ENCODE measurements around the gene POLA1.
A peak's percentile ranks its signal among the peaks of the same experiment; 100 is the strongest.

Gene POLA1

DNA sequence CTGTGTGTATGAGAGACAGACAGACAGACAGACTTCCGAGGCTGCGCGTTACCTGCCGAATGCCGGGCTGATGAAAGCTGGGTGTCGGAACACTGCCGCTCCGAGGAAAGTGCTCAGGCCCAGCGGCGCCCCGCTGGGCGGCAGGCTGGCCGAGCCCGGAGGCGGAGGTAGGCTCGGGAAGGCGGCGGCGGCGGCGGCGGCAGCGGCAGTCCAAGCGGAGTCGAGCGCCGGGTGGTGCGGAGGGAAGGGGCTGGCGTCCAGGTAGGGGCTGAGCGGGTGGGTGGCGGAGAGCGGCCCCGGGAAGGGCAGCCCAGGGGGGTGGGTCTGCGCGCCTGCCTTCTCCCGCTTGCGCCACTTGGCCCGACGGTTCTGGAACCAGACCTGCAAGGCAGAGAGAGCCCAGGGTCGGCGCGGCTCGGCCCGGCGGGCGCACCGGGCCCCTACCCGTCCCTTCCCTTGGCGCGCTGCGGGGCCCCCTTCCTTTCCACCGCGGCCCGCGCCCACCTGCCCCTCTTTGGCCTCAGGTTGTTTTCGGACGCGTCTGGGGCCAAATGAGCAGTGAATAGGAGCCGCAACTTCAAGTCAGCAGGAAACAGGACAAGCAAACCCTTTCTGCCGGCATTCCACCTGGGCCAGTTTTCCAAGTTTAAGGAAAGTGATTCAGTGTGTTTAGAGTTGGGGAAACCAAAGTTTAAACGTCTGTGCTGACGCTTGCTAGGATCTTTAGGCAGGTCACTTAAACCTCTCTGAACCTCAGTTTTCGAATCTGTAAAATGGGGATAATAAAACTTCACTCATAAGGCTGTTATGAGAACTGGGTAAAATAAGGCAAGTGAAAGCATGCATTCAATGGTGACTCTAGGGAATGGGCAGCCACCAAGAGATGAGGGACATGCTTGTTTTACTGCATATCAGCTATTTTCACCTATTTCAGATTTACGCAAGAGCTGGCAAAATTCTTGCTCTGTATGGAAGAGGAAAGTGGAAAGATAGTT lies 313.6 kb downstream of the POLA1 start:
- DNase-seq (ENCODE audit: low spot score): no peak

DNA sequence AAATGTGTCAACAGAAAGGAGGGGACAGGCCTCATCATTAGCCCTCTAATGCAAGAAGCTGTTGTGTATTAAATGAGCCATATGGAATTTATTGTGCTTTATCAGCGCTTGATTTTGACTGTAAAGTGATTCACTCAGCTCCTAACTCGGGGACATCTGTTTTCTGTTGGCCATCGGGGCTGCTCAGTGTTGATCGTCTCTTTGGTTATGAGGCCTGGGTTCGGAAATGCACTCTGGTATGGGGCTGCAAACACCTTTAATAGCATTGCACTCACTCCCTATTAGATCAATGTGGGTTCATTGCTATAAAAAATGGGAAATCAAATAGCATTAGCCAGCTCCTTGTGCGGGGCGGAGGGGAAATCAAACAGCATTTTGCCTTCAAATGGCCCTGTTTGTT lies 315.7 kb downstream of the POLA1 start:
- no peak for DNase-seq (ENCODE audit: low spot score)

DNA sequence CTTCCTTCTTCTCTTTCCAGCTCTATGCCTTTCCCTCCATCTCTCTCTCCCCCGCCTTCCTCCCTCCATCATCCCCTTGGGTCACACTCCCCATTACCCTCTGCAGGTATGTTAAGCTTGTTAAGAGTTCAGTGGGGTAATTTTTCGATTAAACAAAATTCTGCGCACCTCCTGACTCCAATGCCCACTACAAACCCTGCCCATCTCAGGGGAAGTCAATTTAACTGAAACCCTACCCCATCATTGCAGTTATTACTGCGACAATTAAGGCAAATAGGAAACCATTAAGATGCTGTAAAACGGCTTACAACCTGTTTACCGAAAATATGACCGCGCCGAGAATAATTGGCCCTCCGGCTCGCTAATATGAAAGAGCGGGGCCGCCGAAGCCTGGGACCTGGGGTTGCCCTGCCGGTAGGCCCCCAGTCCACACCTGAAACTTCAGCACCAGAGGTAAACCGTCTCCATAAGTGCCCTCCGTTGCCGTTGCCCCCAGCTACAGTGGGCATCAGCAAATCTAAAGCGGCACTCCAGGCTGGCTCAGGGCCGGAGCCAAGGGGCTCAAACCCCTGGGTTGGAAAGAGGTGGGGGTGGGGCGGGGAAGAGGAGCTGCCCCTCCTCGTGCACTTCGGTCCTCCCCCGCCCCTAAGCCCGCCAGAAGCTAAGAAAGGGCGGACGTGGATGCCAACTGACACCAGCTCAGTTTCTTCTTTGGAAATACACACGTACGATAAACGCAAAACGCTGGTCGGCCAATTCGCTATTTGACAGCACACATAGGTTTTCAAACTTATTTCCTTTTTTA lies 317.3 kb downstream of the POLA1 start:
- no peak for DNase-seq (ENCODE audit: low spot score)

DNA sequence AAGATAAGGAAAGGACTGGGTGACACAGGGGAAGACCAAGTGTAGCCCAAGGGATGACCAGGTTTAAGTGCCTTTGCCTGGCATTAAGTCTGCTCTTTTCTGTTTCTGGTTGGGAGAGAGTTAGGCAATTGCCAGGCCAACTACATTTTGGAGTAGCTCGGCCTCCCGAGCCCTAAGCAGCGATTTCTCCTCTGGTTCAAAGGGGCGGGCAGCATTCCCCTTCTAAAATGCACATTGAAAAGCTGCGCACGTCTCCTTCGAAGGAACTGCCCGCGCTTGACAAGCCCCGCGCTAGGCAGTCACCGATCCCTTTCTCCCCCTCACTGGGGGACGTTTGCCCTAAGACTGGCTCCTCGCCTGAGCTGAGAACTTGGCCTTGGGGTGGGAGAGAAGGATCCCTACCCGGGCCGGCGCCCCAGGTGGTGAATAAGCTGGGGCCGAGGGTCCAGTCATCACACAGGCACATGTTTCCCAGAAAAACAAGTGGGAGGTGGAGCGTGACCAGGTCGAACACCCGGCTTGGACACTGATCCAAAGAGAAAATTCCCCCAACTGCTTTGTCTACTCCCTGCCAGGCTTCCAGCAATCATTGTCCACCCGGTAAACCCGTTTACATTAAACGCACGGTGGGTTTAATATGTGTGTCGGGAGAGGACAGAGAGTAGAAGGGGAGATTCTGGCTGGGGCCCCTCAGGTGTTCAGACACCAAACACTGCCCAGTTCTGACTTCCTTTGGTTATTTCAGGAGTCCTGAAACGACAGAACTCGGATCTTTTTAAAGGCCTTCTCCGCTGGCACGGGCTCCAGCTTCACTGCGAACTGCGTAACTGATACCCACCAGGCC lies 318.1 kb downstream of the POLA1 start:
- DNase-seq (ENCODE audit: low spot score): no peak

DNA sequence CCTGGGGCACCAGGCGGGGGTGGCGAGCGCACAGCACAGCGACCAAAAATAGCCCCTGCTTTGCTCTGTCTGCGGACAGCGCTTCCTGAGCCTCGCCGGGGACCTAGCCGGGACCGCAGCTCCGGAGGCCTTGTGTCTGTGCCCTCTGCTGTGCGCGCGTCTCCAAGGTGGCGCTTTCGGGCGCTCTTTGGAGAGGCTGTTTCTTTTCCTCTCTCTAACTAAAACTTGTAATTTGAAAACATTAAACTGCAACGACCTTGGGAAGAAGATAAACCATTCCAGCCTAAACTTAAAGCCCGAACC lies 318.7 kb downstream of the POLA1 start:
- DNase-seq (ENCODE audit: low spot score): no peak

DNA sequence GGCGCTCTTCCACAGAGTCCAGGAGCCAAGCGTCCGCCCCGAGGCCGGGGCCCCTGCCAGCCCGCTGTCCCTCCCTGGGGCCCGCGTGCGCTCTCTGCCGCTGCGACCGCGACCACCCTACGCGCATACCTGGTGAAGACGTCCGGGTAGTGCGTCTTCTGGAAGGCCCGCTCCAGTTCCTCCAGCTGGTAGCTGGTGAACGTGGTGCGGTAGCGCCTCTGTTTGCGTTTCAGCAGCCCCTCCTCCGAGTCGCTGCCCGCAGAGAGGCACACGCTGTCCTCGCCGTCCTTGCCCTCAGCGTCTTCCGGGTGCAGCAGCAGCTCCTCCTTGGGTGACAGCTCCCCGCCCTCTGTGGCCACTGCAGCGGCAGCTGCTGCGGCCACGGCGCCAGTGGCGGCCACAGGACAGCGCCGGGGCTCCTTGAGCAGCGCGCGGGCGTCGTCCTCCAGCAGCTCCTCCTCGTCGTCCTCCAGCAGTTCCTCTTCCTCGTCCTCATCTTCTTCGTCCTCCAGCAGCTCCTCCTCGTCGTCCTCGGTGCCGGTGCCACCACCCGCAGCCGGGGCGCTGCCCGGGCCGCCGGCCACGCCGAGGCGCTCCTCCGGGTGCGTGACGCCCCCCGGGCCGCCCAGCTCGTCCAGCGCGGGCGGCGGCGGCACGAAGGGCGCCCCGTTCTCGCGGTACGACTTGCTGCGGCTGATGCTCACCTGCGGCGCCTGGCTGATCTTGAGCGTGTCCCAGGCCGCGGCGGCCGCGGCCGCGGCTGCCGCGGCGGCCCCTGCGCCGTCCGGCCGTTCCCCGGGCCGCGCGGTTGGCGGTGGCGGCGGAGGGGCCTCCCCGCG lies 319.3 kb downstream of the POLA1 start:
- no peak for DNase-seq (ENCODE audit: low spot score)

DNA sequence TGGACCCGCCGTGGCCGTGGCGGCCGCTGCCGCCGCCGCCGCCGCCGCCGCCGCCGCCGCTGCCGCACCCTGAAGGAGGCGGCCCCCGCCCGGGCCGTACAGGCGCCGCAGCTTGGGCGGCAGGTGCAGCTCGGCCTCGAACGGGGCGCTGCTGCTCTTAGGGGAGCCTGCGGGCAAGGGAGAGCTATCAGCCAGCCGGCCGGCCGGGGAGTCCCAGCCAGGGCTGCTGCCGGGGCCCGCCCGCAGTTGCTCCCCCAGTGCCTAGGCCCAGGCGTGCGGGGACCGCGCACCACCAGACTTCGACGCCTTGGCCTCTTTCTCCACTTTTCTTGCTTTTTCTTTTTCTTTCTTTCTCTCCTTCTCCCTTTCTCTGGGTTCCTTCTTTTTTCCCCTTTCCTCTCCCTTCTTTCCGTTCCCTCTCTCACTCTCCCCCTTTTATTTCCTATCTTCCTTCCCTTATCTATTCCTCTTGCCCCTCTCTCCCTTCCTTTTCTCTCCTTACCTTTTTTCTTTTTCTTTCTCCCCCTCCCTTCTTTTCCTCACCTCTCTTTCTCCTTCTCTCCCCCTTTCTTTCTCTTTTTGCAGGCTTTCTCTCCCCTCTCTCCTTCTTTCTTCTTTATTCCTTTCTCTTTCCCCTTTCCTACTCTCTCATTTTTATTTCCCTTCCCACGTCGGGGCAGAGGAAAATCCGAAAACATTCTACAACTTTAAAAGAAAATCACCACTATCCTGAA lies 320.1 kb downstream of the POLA1 start:
- no peak for DNase-seq (ENCODE audit: low spot score)

DNA sequence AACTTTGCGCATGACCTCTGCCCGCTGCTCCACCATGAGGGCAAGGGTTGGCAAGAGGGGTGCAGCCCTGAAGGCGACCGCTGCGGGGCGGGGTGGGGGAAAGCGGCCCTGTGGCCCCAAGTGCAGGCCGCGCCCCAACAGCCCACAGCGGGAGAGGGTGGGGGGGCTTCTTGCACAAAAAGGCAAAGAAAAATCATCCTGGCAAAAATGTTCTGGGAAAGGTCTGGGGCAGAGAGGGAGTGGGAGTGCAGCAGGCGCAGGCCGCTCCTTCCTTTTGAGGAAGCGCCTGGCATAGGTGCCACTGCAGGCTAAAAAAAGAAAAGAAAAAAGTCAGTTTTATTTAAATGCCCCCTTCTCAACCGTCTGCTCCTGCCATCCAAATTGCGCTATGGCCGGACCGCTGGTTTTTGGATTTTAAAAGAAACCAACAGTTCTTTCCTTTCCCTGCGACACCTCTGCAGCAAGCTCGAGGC lies 320.7 kb downstream of the POLA1 start:
- DNase-seq (ENCODE audit: low spot score): no peak

DNA sequence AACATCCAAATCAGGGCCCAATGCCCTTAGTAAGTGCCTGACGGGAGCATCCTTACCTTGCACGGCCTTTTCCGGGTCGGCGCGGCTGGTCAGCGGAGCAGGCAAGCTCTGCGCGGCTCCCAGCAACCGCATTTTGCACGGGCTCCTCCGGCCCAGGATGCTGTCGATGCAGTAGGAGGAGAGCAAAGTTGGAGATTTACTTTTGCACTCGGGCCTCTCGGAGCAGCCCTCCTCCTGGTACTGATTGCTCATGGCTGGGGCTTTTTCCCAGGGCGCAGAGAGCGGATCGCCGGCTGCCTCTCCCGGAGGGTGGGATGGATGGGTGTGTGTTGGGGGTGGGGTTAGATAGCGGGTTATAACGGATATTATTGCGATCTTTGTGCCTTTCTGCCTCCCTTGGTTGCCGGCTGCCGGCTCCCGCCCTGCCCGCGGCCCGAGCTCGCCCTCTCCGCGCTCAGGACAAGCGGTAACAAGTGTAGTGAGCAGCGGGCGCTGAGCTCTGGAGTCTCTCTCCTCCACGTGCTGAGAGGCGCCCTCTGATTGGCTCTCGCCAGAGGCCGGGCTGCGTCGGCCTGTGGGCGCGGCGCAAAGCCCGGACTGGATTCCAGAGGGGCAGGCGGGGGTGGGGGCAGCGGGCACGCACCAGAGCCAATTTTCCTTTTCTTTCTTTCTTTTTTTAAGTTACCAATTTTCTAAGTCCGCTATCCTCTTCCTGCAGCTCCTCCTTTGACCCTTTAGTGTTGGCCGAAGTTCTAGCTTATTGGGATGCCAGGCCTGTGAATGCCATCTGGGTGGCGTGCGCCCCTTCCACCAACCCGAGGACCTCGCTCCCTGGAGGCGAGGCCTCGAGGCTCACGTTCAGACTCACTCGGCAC lies 322.0 kb downstream of the POLA1 start, which contains the start of gene ARX:
Gene ARX (minus strand): TSS at position 480 of the 875 bp plus-strand sequence. CDS start 228 bp downstream, at position 252.
- no peak for DNase-seq (ENCODE audit: low spot score)

DNA sequence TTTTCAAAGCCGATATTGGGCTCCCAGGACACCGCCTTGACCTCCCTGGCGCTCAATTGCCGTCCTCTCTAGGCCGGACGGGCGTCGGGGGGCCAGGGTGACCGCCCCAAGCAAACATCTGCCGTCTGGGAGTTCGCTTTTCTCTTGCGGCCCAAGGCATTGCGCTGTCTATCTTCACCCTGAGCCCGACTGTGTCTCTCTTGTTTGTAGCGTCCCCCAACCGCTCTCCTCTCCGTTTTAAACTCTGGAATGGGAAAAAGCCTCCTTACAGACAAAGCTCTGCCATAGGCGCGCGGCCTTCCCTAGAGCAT lies 322.6 kb downstream of the POLA1 start:
- DNase-seq (ENCODE audit: low spot score): no peak

DNA sequence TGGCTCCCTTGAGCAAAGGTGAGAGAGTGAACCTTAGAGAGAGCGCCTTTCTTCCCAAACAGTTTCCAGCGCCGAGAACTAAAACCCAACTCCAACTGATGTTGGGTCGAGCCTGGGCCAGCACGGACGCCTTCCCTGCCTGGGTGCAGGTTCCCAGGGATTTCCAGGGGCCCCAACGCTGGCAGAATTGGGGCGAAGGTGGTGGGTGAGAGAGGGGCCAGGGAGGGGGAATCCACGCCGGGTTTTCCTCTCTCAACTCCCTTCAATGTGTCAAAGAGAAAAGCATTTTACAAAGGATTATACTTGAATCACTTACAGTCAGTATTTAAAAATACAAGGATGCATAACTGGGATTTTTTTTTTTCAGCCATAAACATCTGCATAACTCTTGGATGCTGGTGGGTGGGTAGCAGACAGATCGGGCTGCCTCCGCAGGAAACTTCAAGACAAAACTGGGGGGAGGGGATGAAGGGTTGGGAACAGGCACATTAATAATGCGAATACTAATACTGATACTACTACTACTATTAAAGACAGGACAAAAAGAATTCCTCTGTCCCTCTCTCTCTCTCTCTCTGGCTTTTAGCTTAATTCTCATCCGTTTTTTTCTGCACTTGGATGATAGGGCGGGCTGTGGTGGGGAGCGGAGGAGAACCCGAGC lies 323.4 kb downstream of the POLA1 start:
- DNase-seq (ENCODE audit: low spot score): no peak

DNA sequence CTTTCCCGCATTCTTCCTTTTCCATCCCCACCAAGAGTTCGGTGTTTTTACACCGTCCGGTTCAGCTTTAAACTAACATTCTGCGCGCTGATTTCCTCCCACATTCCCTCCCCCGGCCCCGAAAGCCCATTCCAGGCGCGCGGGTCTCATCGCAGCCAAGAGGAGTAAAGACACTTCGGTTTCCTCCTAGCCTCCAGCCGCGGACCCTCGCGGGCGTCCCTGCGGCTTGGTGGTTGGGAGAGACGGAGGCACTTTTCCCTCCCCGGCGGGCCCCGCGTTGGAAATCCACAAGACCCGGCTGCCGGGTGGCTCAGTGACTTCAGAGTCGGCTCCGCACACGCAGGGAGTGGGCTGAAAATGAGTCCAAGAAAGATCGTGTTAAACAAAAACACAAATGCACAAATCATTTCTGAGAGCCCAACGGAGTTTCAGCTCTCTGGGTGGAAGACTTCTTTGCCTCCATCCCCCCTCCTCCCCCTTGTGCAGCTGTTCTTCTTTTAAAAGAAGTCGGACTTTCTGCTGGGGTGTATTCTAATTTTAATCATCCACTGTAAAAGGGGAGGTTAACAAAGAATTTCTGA lies 324.0 kb downstream of the POLA1 start:
- no peak for DNase-seq (ENCODE audit: low spot score)

DNA sequence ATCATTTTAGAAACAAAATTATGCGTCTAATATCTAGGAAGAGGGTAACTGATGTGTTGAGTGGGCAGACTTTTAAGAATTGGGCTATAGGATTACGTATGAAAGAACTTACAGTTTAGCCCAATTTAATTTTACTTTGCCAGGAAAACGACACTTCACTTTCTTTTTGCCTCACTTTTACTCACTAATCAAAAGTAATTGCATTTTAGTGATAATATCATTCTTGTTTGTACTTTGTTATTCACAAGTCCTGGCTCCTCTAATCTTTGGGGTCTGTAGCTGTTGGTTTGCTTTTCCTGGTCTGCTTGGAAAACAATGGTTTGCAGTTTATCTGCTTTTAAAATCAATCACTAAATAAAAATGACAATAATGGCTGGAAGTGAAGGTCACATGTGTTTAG lies 325.0 kb downstream of the POLA1 start:
- no peak for DNase-seq (ENCODE audit: low spot score)

DNA sequence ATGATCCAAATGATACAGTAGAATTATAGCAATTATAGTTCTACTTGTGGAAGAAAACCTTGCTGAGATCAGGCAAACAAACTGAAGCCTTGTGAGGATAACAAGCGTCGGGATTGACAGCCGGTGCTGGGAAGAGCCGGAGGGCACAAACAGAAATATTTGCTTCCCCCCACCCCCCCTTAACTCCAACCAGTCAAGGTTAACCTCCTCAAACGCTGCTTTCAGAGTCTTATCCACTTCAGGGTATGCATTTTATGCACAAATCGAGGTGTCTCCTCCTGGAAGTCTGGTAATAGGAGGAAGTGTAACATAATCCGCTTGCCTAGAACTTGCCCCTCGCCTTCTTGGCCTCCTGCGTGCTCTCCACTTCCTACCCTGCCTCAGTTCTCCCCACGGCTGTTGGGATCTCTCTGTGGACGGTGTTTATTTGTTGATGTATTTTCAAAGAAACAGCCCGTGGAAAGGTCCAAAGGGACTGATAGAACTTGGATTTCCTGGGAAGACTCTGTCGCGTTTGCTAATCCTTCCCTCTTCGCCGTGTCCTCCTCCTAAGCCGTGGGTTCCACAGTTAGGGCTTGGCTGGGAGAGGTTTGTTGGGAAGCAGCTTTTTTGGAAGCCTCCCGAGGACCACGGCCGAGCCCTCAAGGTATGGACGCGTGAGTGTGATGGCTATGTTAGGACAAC lies 326.1 kb downstream of the POLA1 start:
- no peak for DNase-seq (ENCODE audit: low spot score)

DNA sequence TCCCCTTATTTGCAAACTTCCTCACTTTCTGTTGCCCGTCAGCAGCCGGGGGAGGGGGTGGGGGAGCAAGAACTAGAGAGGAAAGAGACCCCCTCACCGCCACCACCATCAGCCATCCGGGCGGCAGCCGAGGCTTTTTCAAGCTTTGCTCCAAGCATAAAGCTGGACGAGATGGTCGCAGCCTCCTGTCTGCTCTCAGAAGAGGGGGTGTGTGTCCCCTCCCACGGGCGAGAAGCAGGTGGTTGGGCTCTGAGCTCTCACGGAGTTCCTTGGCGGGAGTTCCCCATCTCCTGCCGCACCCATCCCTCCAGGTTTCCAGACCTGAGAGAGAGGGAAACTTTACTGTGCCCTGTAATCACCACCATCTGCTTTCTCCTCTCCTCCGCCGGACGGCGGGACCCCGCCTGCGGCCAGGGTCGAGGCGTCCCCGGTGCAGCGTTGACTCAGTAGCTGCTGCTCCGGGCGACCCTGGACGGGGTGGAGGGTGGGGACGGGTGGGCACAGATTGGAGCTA lies 326.7 kb downstream of the POLA1 start:
- DNase-seq (ENCODE audit: low spot score): no peak

DNA sequence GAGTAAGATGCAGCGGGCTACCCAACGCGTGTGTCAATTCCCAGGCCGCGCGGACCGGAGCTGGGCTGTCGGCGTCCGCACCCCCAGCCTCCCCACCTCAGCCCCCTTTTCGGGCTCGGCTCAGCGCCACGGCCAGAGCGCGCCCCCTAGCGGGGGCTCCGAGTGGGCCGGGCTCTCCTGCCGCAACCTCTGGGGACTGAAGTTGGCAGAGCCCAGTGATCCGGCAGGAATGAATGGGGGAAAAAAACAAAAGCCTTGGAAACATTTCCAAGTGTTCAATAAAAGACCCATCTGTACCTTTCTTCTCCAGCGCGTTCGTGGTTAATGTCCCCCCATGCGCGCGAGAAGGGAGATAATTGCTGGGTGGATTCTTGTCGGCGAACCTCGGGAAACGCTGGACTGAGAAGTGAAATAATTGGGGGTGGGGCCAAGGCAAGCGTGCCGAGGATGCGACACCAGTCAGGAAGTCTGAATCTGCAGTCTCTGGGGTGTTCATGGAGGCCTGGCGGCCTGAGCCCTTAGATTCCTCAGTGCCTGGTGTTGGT lies 327.3 kb downstream of the POLA1 start:
- peak; percentile 50 for DNase-seq (ENCODE audit: low spot score)

DNA sequence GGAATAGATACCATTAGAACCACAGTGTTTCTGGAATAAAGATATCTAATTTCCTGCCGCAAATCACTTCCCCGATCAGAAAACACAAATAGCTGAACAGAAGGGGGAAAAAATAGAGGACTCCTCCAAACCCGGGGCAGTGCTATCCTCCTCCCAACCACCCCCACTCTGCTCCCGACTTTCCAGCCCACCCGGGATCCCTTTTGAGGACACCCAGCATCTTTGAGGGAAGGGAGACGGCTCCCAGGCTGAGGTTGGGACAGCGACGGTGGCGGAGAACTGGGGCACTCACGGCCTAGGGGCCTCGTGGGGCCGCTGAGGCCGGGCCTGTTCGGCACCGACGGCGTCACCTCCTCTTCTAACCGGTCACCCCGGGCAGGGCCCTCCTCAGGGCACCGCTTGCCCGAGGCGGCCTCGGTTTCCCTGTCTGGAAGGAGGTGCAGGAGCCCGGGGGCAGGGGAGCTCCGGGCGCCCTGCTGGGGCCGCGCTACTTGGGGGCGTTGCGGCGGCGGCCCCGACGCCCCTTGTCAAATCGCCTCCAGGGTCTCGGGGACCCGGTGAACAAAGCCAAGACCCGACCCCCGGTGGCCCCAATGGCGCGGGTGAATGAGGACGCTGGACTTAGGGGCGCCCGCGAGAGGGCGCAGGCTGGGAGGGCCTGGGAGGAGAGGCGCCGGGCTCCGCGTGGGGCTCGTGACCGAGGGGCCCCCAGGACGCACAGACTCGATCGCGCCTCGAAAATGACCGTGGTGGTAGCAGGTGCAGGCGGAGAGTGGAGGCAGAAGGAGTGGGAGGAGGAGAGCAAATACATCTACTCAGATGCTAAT lies 329.0 kb downstream of the POLA1 start:
- no peak for DNase-seq (ENCODE audit: low spot score)
